HepG2 (cell line): ENCODE data around the gene PDLIM7. TPM values are rescaled to one million over a fixed set of nuclear protein-coding genes. Genes with fewer than 3 reads are reported as not detected.

Source experiments
- ARHGAP35 ChIP-seq: sonication (generic); formaldehyde crosslinking; IDR thresholded peaks from 2 replicates; pipeline ENCODE4 v1.9.0; 2022; ENCODE audit warnings: mild to moderate bottlenecking, inconsistent platforms, moderate library complexity, missing genetic modification reagents, borderline replicate concordance
- DR1 ChIP-seq: sonication (generic); formaldehyde crosslinking; IDR thresholded peaks from 2 replicates; pipeline ENCODE4 v1.8.0; 2021; ENCODE audit warnings: mild to moderate bottlenecking, missing genetic modification reagents, inconsistent platforms
- FOSL2 ChIP-seq: sonication (generic); formaldehyde crosslinking; IDR thresholded peaks from 2 replicates; pipeline ENCODE4 v1.4.0; 2020; ENCODE audit warnings: missing genetic modification reagents
- FOXA3 ChIP-seq: IDR thresholded peaks from 2 replicates; pipeline ENCODE4 v1.6.1; 2016; ENCODE audit warnings: missing genetic modification reagents, missing compliant biosample characterization
- FOXK1 ChIP-seq: sonication (generic); formaldehyde crosslinking; IDR thresholded peaks from 2 replicates; pipeline ENCODE4 v1.4.0; 2020; ENCODE audit warnings: low read depth, missing genetic modification reagents, borderline replicate concordance
- GLMP ChIP-seq: sonication (generic); formaldehyde crosslinking; IDR thresholded peaks from 2 replicates; pipeline ENCODE4 v1.9.0; 2021; ENCODE audit warnings: missing genetic modification reagents, mild to moderate bottlenecking, borderline replicate concordance
- KLF15 ChIP-seq: sonication (generic); formaldehyde crosslinking; IDR thresholded peaks from 2 replicates; pipeline ENCODE4 v1.8.1; 2023; ENCODE audit warnings: borderline replicate concordance, mild to moderate bottlenecking, inconsistent platforms, missing genetic modification reagents, mixed read lengths
- MED13 ChIP-seq: sonication (generic); formaldehyde crosslinking; IDR thresholded peaks from 2 replicates; pipeline ENCODE4 v1.5.0; 2020; ENCODE audit warnings: missing genetic modification reagents
- POGK ChIP-seq: sonication (generic); formaldehyde crosslinking; conservative IDR thresholded peaks from 2 replicates; pipeline ENCODE4 v1.8.0; 2022; ENCODE audit warnings: mild to moderate bottlenecking, moderate library complexity, missing genetic modification reagents
- SAFB2 ChIP-seq: sonication (generic); formaldehyde crosslinking; IDR thresholded peaks from 2 replicates; pipeline ENCODE4 v1.5.1; 2020; ENCODE audit warnings: missing genetic modification reagents, low read depth, mild to moderate bottlenecking, borderline replicate concordance
- TAF1 ChIP-seq: sonication (generic); formaldehyde crosslinking; IDR thresholded peaks from 2 replicates; pipeline ENCODE4 v1.4.0; 2020; ENCODE audit warnings: missing genetic modification reagents
- ZNF24 ChIP-seq: fragments of 450-650 bp; IDR thresholded peaks from 2 replicates; pipeline ENCODE4 v1.6.1; 2017; ENCODE audit warnings: antibody characterized with exemption, mild to moderate bottlenecking
- ZNF251 ChIP-seq: sonication (generic); formaldehyde crosslinking; IDR thresholded peaks from 2 replicates; pipeline ENCODE4 v1.9.0; 2021; ENCODE audit warnings: mild to moderate bottlenecking, missing genetic modification reagents
- ZNF280B ChIP-seq: sonication (generic); formaldehyde crosslinking; IDR thresholded peaks from 2 replicates; pipeline ENCODE4 v1.5.0; 2020; ENCODE audit warnings: missing genetic modification reagents, mild to moderate bottlenecking, borderline replicate concordance
- ZNF343 ChIP-seq: sonication (generic); formaldehyde crosslinking; IDR thresholded peaks from 2 replicates; pipeline ENCODE4 v1.4.0; 2020; ENCODE audit warnings: mild to moderate bottlenecking, missing genetic modification reagents
- ZNF574 ChIP-seq: sonication (generic); formaldehyde crosslinking; IDR thresholded peaks from 2 replicates; pipeline ENCODE4 v1.4.0; 2020; ENCODE audit warnings: missing genetic modification reagents
- ZNF619 ChIP-seq: sonication (generic); formaldehyde crosslinking; IDR thresholded peaks from 2 replicates; pipeline ENCODE4 v1.4.0; 2020; ENCODE audit warnings: mild to moderate bottlenecking, missing genetic modification reagents
- ZNF746 ChIP-seq: sonication (generic); formaldehyde crosslinking; IDR thresholded peaks from 2 replicates; pipeline ENCODE4 v1.8.0; 2022; ENCODE audit warnings: mild to moderate bottlenecking, missing genetic modification reagents
- ZNF781 ChIP-seq: sonication (generic); formaldehyde crosslinking; IDR thresholded peaks from 2 replicates; pipeline ENCODE4 v1.5.1; 2020; ENCODE audit warnings: borderline replicate concordance, mild to moderate bottlenecking, missing genetic modification reagents; ENCODE audit errors: not compliant biosample characterization
- ZSCAN20 ChIP-seq: sonication (generic); formaldehyde crosslinking; IDR thresholded peaks from 2 replicates; pipeline ENCODE4 v1.4.0; 2020; ENCODE audit warnings: missing genetic modification reagents, mild to moderate bottlenecking, borderline replicate concordance
- polyA plus RNA-seq, 8 experiments: library from polyadenylated mRNA; depleted of rRNA in 3 of 8; stranded (reverse) in 7 of 8; unstranded in 1 of 8; fragments of >200 nt; fragmentation: Illumina TruSeq in 4 of 8; extraction: Trizol in 4 of 8; gene quantifications; 2 replicates each; pipeline versions ENCODE4 v1.2.1 to v1.2.3, GENCODE V29; 2011 to 2016; ENCODE audit warnings: low read depth in 4 of 8, missing spikeins in 1 of 8, mixed read lengths in 1 of 8; ENCODE audit not compliant: insufficient read depth in 1 of 8
- total RNA-seq, 5 experiments: library from RNA; depleted of rRNA; stranded (reverse); fragments of >200 nt; fragmentation: Illumina TruSeq; extraction: Trizol; gene quantifications; 2 replicates each; pipeline ENCODE4 v1.2.3, GENCODE V29; 2016; ENCODE audit warnings: low read depth in 1 of 5

PDLIM7 gene
- total and polyA plus RNA-seq, 2 of the 13 experiments (the other 11 are each of a cell fraction or from before 2014, with no cell fraction given), result 21.1 to 31.3 TPM

GRCh38 chr5:177516601-177517568 lies 19.5 kb upstream of the PDLIM7 start, which contains the start of gene DDX41 (continued):
- TF ChIP-seq POGK (CRISPR knock-in tag), result peak; percentile 64; the same call in 1 of the 2 replicates
- no peak for TF ChIP-seq ZNF746 (CRISPR knock-in tag)
- no peak for TF ChIP-seq ZNF24
- peak; percentile 100 for TF ChIP-seq ZNF574
- TF ChIP-seq FOXA3 (CRISPR knock-in tag), result peak; percentile 69; the same call in 1 of the 2 replicates
- peak; percentile 60; the same call in 1 of the 2 replicates for TF ChIP-seq FOSL2 (CRISPR knock-in tag)
- 0 out of 2 replicates have a peak, but pooled peaks have one; percentile 15 for TF ChIP-seq ZNF251
- TF ChIP-seq TAF1 (CRISPR knock-in tag), result peak; percentile 97
- no peak for TF ChIP-seq ZSCAN20 (CRISPR knock-in tag)
- TF ChIP-seq FOXK1 (CRISPR knock-in tag), result peak; percentile 82; the same call in 1 of the 2 replicates
- TF ChIP-seq ZNF280B (CRISPR knock-in tag), result peak; percentile 80; the same call in 1 of the 2 replicates
- no peak for TF ChIP-seq ZNF781
- TF ChIP-seq GLMP (CRISPR knock-in tag), result no peak
- no peak; the same call in 1 of the 2 replicates for TF ChIP-seq MED13 (CRISPR knock-in tag)
- TF ChIP-seq DR1 (CRISPR knock-in tag), result peak; percentile 92
- TF ChIP-seq ZNF619, result peak; percentile 81
- peak; percentile 76; the same call in 1 of the 2 replicates for TF ChIP-seq ZNF343 (CRISPR knock-in tag)
- TF ChIP-seq ARHGAP35 (CRISPR knock-in tag), result peak; percentile 68; the same call in 1 of the 2 replicates
- TF ChIP-seq KLF15 (CRISPR knock-in tag), result no peak
- TF ChIP-seq SAFB2 (CRISPR knock-in tag), result peak; percentile 38; the same call in 1 of the 2 replicates
